ENCODE data around the gene FOXJ2. TPM values are rescaled to one million over a fixed set of nuclear protein-coding genes. Genes with fewer than 3 reads are reported as not detected.

The FOXJ2 gene
- total RNA-seq = 9.4 and 10.3 TPM in 2 replicates

GRCh38 chr12:8032242-8033152 is at the start of gene FOXJ2:
Gene FOXJ2, plus strand, starts transcription at chr12:8032716. Its CDS starts 7,117 bp downstream, at chr12:8039833.

GRCh38 chr12:8065991-8066594 is 33.6 kb downstream of the FOXJ2 start, which contains the start of gene C3AR1:
Gene C3AR1, minus strand, starts transcription at chr12:8066359. Its CDS starts 6,174 bp downstream, at chr12:8060185.

Other genes starting within 250 kb of the FOXJ2 start
- gene NANOG, start 243.3 kb upstream of the FOXJ2 start, total RNA-seq = not detected in 2 replicates
- not detected in 2 replicates for gene SLC2A14, start 159.8 kb upstream of the FOXJ2 start, total RNA-seq
- 53.4 and 70.5 TPM in 2 replicates for gene SLC2A3, start 96.5 kb upstream of the FOXJ2 start, total RNA-seq
- gene C3AR1, start 33.6 kb downstream of the FOXJ2 start, total RNA-seq = 0.25 TPM in 1 of 2 replicates, not detected in the other
- 25.9 TPM in 2 replicates for gene NECAP1, start 49.6 kb downstream of the FOXJ2 start, total RNA-seq
- 0.20 TPM in 1 of 2 replicates, not detected in the other for gene CLEC4A, start 90.9 kb downstream of the FOXJ2 start, total RNA-seq
- gene ZNF705A, start 124.3 kb downstream of the FOXJ2 start, total RNA-seq = not detected in 2 replicates
- gene FAM90A1, start 194.9 kb downstream of the FOXJ2 start, total RNA-seq = 0.25 TPM in 1 of 2 replicates, not detected in the other